ENCODE data around the gene IMP4.

Gene IMP4

DNA sequence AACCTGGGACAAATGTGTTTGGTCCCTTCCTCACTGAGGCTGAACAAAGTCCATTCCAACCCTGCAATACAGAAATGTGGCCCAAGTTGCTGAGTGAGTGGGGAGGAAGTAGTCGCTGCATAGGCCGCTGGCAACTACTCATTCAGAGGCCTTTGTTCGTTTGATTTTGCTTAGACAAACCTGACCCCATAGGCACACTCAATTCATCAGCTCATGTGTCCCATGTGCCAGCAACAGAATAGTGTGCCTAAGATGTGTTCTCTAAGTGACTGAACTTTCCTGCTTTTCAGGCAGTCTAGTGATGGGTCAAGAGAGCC is 36.2 kb downstream of the IMP4 start:
- no peak for DNase-seq

GRCh38 chr2:130380096-130380934 is 37.6 kb downstream of the IMP4 start:
- no peak for DNase-seq

DNA sequence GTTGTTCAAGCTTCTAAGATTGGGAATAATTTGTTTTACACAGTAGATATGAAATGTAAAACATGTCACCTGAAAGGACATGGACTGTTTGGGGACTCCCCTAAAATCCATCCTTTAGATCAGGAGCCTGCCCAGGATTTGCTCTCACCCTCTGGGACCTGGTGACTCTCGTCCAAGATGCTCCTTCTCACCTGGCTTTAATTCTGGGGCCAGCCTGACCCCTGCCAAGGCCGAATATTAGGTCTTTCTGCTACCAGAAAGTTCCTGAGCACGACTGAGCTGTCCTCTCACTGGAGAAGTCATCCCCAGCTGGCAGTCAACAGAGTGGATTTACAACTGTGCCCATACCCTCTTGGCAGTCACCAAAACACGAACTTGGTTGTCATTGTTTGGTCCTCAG is 38.4 kb downstream of the IMP4 start:
- DNase-seq: no peak

GRCh38 chr2:130381619-130382018 is 38.9 kb downstream of the IMP4 start:
- DNase-seq: no peak

GRCh38 chr2:130382313-130382917 is 39.7 kb downstream of the IMP4 start:
- no peak for DNase-seq

DNA sequence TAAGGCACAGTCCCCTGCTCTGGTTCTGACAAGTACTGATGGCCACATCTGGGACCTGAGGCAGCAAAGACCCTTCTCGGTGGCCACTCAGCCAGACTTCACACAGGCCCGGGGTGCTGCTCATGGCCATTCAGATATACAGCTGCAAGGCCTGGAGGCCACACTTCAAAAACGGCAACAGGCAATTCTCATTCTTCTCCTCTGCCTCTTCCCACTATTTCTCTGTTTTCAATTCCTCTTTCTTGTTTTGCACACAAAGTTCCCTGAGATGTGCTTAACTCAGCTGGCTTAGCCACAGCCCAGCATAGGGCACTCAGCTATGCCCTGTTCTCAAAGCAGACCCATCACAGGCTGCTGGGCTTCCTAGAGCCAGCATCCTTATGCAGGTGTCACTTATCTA is 43.0 kb downstream of the IMP4 start:
- no peak for DNase-seq

- DNase-seq: no peak
Measured at GRCh38 chr2:130387071-130387400, 44.3 kb downstream of the IMP4 start.

- DNase-seq: no peak
Measured at GRCh38 chr2:130387804-130388203, 45.1 kb downstream of the IMP4 start.

DNA sequence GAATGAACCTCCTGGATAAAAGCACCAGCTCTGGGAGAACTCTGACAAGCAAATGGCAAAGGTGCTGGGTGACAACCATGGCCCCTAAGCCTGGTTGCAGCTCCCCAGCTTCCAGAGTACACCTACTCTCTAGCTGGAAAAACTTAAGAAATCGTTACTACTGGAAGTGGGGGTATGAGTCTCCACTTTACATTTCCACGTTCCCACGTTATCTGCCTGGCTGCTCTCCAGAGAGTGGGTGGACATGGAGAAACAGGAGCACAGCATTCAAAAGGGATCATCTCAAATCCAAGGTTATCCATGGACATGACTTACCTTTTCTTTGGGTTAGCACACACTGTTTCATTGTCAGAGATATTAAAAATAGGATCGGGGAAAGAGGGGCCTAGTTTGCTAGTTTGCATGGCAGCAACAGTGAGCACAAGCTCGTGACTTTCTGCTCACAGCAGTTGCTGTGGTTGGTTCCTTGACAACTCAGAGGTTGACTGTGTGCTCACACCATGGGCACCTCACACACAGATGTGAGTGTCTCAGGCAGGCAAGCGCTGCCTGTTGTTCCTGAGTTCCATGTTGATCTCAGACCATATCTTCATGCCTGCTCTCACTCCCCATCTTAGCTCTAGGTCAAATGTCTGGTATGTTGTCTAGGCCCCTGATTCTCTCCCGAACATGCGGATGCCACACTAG is 45.7 kb downstream of the IMP4 start:
- DNase-seq: no peak

- DNase-seq: no peak
Measured at GRCh38 chr2:130389358-130389757, 46.7 kb downstream of the IMP4 start.

- DNase-seq: no peak
Measured at GRCh38 chr2:130389783-130390182, 47.1 kb downstream of the IMP4 start.

DNA sequence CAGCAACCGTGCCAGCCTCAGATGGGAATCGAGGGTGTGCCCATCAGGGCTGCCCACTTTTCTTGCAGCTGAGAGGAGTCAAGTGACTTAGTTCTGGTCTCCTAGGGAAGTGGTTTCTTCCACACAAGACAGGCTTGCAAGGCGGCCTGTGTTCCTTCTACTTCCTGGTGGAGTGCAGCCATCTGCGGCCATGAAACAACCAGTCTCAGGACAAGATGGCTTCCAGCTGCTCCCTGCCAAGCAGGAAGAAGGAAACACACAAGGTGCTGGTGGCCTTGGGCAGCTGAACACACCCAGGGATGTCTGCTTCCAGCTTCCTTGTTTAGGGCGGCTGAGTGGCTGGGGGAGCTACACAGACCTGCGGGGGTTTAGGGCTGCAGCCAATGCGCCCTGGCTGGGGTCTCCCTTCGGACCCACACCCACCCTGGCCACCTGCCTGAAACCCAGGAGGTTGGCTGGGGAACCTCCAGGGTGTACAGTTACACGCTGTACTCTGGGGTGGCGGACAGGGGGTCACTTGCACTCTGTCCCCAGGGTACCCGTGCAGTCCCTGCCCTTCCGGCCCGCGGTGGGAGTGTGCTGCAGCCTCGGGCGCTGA is 47.9 kb downstream of the IMP4 start:
- DNase-seq: no peak

- no peak for DNase-seq
Measured at GRCh38 chr2:130391058-130391871, 48.6 kb downstream of the IMP4 start.

GRCh38 chr2:130391872-130392670 is 49.4 kb downstream of the IMP4 start:
- DNase-seq: peak; percentile 7

DNA sequence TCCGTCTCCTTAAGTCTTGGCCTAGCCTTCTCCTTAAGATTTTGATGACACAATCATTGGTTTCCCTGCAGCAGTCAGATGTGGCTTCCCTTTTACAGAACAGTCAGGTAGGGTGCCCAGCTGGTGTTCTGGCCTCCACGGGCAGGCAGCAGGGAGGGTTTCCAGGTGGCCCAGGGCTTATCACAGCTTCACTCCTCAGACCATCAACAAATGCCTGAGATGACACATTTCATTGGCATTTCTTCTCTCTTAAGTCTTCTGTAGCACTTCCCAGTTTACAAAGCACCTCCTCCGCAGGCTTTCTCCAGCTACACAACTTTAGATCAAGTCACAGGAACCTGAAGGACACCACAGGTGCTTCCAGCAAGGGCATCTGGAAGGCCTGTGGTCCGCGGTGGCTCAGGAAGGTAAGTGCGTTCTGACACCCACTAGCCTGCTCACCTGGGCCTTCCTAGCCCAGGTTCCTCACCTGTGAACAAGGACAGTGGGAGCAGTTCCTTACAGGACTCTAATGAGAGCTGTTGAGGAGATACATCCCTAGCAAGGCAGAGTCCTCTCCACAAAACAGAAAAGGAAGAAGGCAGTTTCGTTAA is 50.7 kb downstream of the IMP4 start:
- DNase-seq: no peak
